Transverse colon (tissue), 4 donors: Measurements from ENCODE around the gene HS3ST5. TPM values are rescaled to one million over a fixed set of nuclear protein-coding genes. Genes with fewer than 3 reads are reported as not detected.

Source experiments
- DNase-seq: peaks from one replicate; pipeline ENCODE4 v3.0.0-alpha.2; 2019
- H3K27ac ChIP-seq, 4 donors: fragments of 200-600 bp; sonication (generic); 2 replicates each; pipeline ENCODE4 v1.5.1; 2016 to 2018; ENCODE audit warnings: inconsistent platforms in 4 of 4
- H3K27me3 ChIP-seq: fragments of 200-600 bp; sonication (generic); 2 replicates; pipeline ENCODE4 v1.5.1; 2017; ENCODE audit warnings: inconsistent platforms
- H3K36me3 ChIP-seq, 4 donors: fragments of 200-600 bp; sonication (generic); 2 replicates each; pipeline ENCODE4 v1.5.1; 2017 to 2019; ENCODE audit warnings: inconsistent platforms in 4 of 4
- H3K4me1 ChIP-seq, 4 donors: fragments of 200-600 bp; sonication (generic); 2 replicates each; pipeline ENCODE4 v1.5.1; 2017 to 2020; ENCODE audit warnings: inconsistent platforms in 4 of 4
- H3K4me3 ChIP-seq, 4 donors: fragments of 200-600 bp; sonication (generic); 1 replicate in 1 of 4; 2 replicates in 3 of 4; pipeline versions ENCODE4 v1.5.1 to v1.6.1; 2017 to 2019; ENCODE audit warnings: inconsistent platforms in 4 of 4
- H3K9me3 ChIP-seq, 2 donors: fragments of 200-600 bp; sonication (generic); 2 replicates each; pipeline ENCODE4 v1.5.1; 2017 to 2019; ENCODE audit warnings: inconsistent platforms in 2 of 2
- CTCF ChIP-seq, 5 experiments: fragments of 200-600 bp in 3 of 5; fragments of 450-650 bp in 2 of 5; sonication (generic) in 3 of 5; IDR thresholded peaks; 1 replicate in 2 of 5; 2 replicates in 3 of 5; pipeline ENCODE4 v1.5.1; 2016 to 2017; ENCODE audit warnings: antibody characterized with exemption in 5 of 5, inconsistent platforms in 3 of 5, mild to moderate bottlenecking in 2 of 5, moderate library complexity in 1 of 5
- EP300 ChIP-seq: sonication (generic); formaldehyde crosslinking; IDR thresholded peaks from one replicate; pipeline ENCODE4 v1.6.1; 2017; ENCODE audit warnings: antibody characterized with exemption, low read depth
- POLR2A ChIP-seq: fragments of 450-650 bp; IDR thresholded peaks from one replicate; pipeline ENCODE4 v1.6.1; 2016; ENCODE audit warnings: antibody characterized with exemption, mild to moderate bottlenecking, moderate library complexity
- POLR2AphosphoS5 ChIP-seq, 3 donors: sonication (generic); formaldehyde crosslinking; IDR thresholded peaks; one replicate each; pipeline ENCODE4 v1.6.1; 2016; ENCODE audit warnings: antibody characterized with exemption in 3 of 3
- WGBS, 2 donors: methylation state at CpG; one replicate each; pipeline ENCODE4 v1.1.5; 2018; ENCODE audit warnings: low coverage in 1 of 2; 5-methylcytosine and 5-hydroxymethylcytosine counted together
- in situ Hi-C, 4 donors: fragments of 200-750 bp; cut with MboI; loops; one replicate each; pipeline versions ENCODE4 v1.15.0 to v1.15.1; 2017; ENCODE audit warnings: low sequenced_read_pairs in 3 of 4, low pct_ligation_motif_present in 1 of 4, low pct_unique_long_range_greater_than_20kb in 1 of 4
- intact Hi-C: fragments of 100-400 bp; cut with DNase I; formaldehyde crosslinking; loops from one replicate; pipeline ENCODE4 v1.15.1; 2023; ENCODE audit warnings: low total_unique reads
- total RNA-seq, 4 donors: library from RNA; depleted of rRNA; stranded (reverse); fragments of >200 nt; gene quantifications; one replicate each; pipeline ENCODE4 v1.1.0, GENCODE V29; 2016

The HS3ST5 gene
- total RNA-seq, 4 donors from 2014 or later = 0.27 to 0.32 TPM; not detected in 2

- Histone ChIP-seq H3K27me3 (no peaks in the 10 kb centered on the region), H3K4me3 (no peak overlapping the region), H3K4me1 (no peaks in the 10 kb centered on the region), H3K27ac (no peak overlapping the region), H3K9me3 (no peaks in the 10 kb centered on the region), H3K36me3 (no peaks in the 10 kb centered on the region)
- TF ChIP-seq EP300 = no peak
- TF ChIP-seq CTCF (IDR thresholded peaks at IDR 0.05) = no peak
- TF ChIP-seq POLR2AphosphoS5 (IDR thresholded peaks at IDR 0.05) = no peak
- no peak for TF ChIP-seq POLR2A
- WGBS, 2 donors = 66 to 85% methylated on average over 1 of the region's 1 CpG
- in situ Hi-C loops = no loop called here
- intact Hi-C loops = no loop called here
- DNase-seq = no peak
Observed at GRCh38 chr6:114361036-114361435, 18.2 kb upstream of the HS3ST5 start.

- no peak for DNase-seq
- no peaks in the 10 kb centered on the region for H3K36me3 ChIP-seq
- no peaks in the 10 kb centered on the region for H3K27me3 ChIP-seq
- H3K4me1 ChIP-seq = no peaks in the 10 kb centered on the region
- no peaks in the 10 kb centered on the region for H3K9me3 ChIP-seq
- intact Hi-C loops (no loop called here), in situ Hi-C loops (no loop called here)
- H3K27ac ChIP-seq = no peak overlapping the region
- H3K4me3 ChIP-seq = no peak overlapping the region
- TF ChIP-seq EP300 (no peak), CTCF (IDR thresholded peaks at IDR 0.05) (no peak), POLR2A (no peak), POLR2AphosphoS5 (IDR thresholded peaks at IDR 0.05) (no peak)
Observed at GRCh38 chr6:114355300-114355699, 12.5 kb upstream of the HS3ST5 start.

GRCh38 chr6:114354482-114354881 is 11.7 kb upstream of the HS3ST5 start:
- H3K36me3 ChIP-seq = no peaks in the 10 kb centered on the region
- H3K9me3 ChIP-seq = no peaks in the 10 kb centered on the region
- H3K4me3 ChIP-seq = no peak overlapping the region
- in situ Hi-C loops (no loop called here), intact Hi-C loops (no loop called here)
- DNase-seq = no peak
- TF ChIP-seq CTCF (IDR thresholded peaks at IDR 0.05) = no peak
- no peak for TF ChIP-seq POLR2AphosphoS5 (IDR thresholded peaks at IDR 0.05)
- TF ChIP-seq EP300 = no peak
- TF ChIP-seq POLR2A = no peak
- H3K27ac ChIP-seq = no peak overlapping the region
- no peaks in the 10 kb centered on the region for H3K27me3 ChIP-seq
- WGBS, 2 donors = 88 to 94% methylated on average over 2 of the region's 2 CpGs
- H3K4me1 ChIP-seq = no peaks in the 10 kb centered on the region

GRCh38 chr6:114346451-114346850 is 3.6 kb upstream of the HS3ST5 start:
- Histone ChIP-seq H3K9me3 (no peaks in the 10 kb centered on the region), H3K27ac (no peak overlapping the region), H3K4me1 (peaks cover 0 to 27% (median 14%) of the 10 kb centered on the region in 4 donors), H3K27me3 (peaks cover 29% of the 10 kb centered on the region), H3K4me3 (no peak overlapping the region), H3K36me3 (no peaks in the 10 kb centered on the region)
- WGBS, 2 donors = 54 to 81% methylated on average over 2 to 4 of the region's 4 CpGs
- in situ Hi-C loops = no loop called here
- DNase-seq = no peak
- intact Hi-C loops = no loop called here
- TF ChIP-seq POLR2AphosphoS5 (IDR thresholded peaks at IDR 0.05) (no peak), POLR2A (no peak), CTCF (IDR thresholded peaks at IDR 0.05) (no peak), EP300 (no peak)
